Panc1 (cell line): Measurements from ENCODE around the gene CDYL. TPM values are rescaled to one million over a fixed set of nuclear protein-coding genes. Genes with fewer than 3 reads are reported as not detected.
"Not testable (repeated sequence)": the region's sequence is repeated elsewhere in the genome, so short reads cannot be mapped to it uniquely, and the experiment has no call there.

Source experiments
- ATAC-seq: fragments of 200-7000 bp; cut with Tn5 transposase; 2 replicates; pipeline ENCODE4 v1.9.1; 2020; ENCODE audit warnings: mild to moderate bottlenecking, moderate library complexity
- BruUV-seq: library from RNA; stranded (reverse); fragments of 400-500 nt; replicated peaks from 2 replicates; lab custom pipeline; 2021; lab: Mats Ljungman, UMichigan
- CTCF ChIA-PET: fragments of 300-600 bp; sonication (Branson Sonifier 250); formaldehyde crosslinking; loops from one replicate; lab custom pipeline; 2022; ENCODE audit warnings: antibody characterized with exemption; lab: Charles Lee
- POLR2A ChIA-PET: fragments of 300-600 bp; sonication (Branson Sonifier 250); formaldehyde crosslinking; loops from one replicate; lab custom pipeline; 2022; ENCODE audit warnings: antibody characterized with exemption; lab: Charles Lee
- DNase-seq: peaks from one replicate; pipeline ENCODE4 v3.0.0-alpha.2; 2010; ENCODE audit warnings: low read depth, low spot score
- H3K27ac ChIP-seq: 2 replicates; pipeline ENCODE4 v1.5.1; 2011; ENCODE audit warnings: mild to moderate bottlenecking, low read length, inconsistent platforms
- H3K27me3 ChIP-seq: fragments of 200-500 bp; sonication (Bioruptor generic); 2 replicates; pipeline ENCODE4 v1.6.0; 2014; ENCODE audit warnings: low read length, inconsistent platforms; ENCODE audit not compliant: control insufficient read depth, insufficient read depth
- H3K36me3 ChIP-seq: fragments of 200-500 bp; sonication (Bioruptor generic); 2 replicates; pipeline ENCODE4 v1.5.1; 2014; ENCODE audit warnings: inconsistent platforms, mild to moderate bottlenecking, low read length, moderate library complexity; ENCODE audit not compliant: control insufficient read depth, insufficient read depth
- H3K4me1 ChIP-seq: 2 replicates; pipeline ENCODE4 v1.5.1; 2011; ENCODE audit warnings: inconsistent platforms, mild to moderate bottlenecking, low read length, moderate library complexity; ENCODE audit not compliant: control insufficient read depth, insufficient read depth
- H3K4me3 ChIP-seq, 2 experiments: 2 replicates each; pipeline ENCODE4 v1.5.1; 2011 to 2012; ENCODE audit warnings: low read depth in 2 of 2, low read length in 2 of 2, mild to moderate bottlenecking in 2 of 2, inconsistent platforms in 1 of 2, moderate library complexity in 1 of 2
- H3K9me3 ChIP-seq: fragments of 200-500 bp; sonication (Bioruptor generic); 2 replicates; pipeline ENCODE4 v1.5.1; 2014; ENCODE audit warnings: low read depth, mild to moderate bottlenecking, inconsistent platforms, low read length, moderate library complexity; ENCODE audit not compliant: control insufficient read depth, insufficient read depth
- POLR2AphosphoS5 ChIP-seq: IDR thresholded peaks from 2 replicates; pipeline ENCODE4 v1.6.1; 2012; ENCODE audit warnings: mild to moderate bottlenecking, low read depth, low read length, moderate library complexity
- REST ChIP-seq, 2 experiments: IDR thresholded peaks; 2 replicates each; pipeline ENCODE4 v1.6.1; 2011 to 2012; ENCODE audit warnings: low read depth in 2 of 2, control low read depth in 1 of 2, low read length in 1 of 2, mild to moderate bottlenecking in 1 of 2, moderate library complexity in 1 of 2; ENCODE audit not compliant: insufficient read depth in 1 of 2
- SIN3A ChIP-seq: IDR thresholded peaks from 2 replicates; pipeline ENCODE4 v1.6.1; 2012; ENCODE audit warnings: low read depth, mild to moderate bottlenecking, low read length, moderate library complexity, borderline replicate concordance; ENCODE audit not compliant: insufficient read depth
- TCF7L2 ChIP-seq: IDR thresholded peaks from 2 replicates; pipeline ENCODE4 v1.6.1; 2011; ENCODE audit warnings: mild to moderate bottlenecking, low read depth, low read length, inconsistent platforms
- in situ Hi-C: cut with HindIII; loops from 2 replicates; pipeline ENCODE4 v1.10.0; 2016; ENCODE audit warnings: low sequenced_read_pairs, low pct_unique_long_range_greater_than_20kb
- intact Hi-C: fragments of 100-400 bp; cut with micrococcal nuclease; formaldehyde crosslinking; loops from one replicate; pipeline ENCODE4 v1.10.0; 2022; ENCODE audit not compliant: unreplicated experiment
- total RNA-seq: library from RNA; stranded (reverse); gene quantifications from one replicate; pipeline ENCODE4 v1.2.1, GENCODE V29; 2021; ENCODE audit not compliant: unreplicated experiment
- TF ChIP-seq, protein P1 (sequence below): fragments of 450-650 bp; IDR thresholded peaks from 2 replicates; pipeline ENCODE4 v1.5.1; 2017; ENCODE audit warnings: mild to moderate bottlenecking

The CDYL gene
- total RNA-seq, 1 experiment from 2014 or later = 61.4 TPM

DNA sequence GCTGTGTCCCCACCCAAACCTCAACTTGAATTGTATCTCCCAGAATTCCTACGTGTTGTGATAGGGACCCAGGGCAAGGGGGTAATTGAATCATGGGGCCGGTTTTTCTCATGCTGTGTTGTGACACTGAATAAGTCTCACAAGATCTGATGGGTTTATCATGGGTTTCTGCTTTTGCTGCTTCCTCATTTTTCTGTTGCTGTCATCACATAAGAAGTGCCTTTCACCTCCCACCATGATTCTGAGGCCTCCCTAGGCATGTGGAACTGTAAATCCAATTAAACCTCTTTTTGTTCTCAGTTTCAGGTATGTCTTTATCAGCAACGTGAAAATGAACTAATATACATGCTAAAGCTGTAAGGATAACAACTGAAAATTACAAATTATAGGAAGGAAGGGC, 88.3 kb downstream of the CDYL start:
- no peak for ATAC-seq
- Histone ChIP-seq H3K27ac (no peak overlapping the region), H3K9me3 (no peaks in the 10 kb centered on the region), H3K4me1 (no peaks in the 10 kb centered on the region; the same call in 1 of the 2 replicates), H3K27me3 (no peaks in the 10 kb centered on the region), H3K36me3 (no peaks in the 10 kb centered on the region), H3K4me3 (no peak overlapping the region)
- CTCF ChIA-PET = no interaction called here
- POLR2A ChIA-PET = interaction anchor here (0.6 kb wide), 1 partner anchor 89 kb away, joined by 5 read pairs; no protein-coding TSS in a partner anchor
- no TSS peak for BruUV-seq
- intact Hi-C loops = no loop called here
- in situ Hi-C loops = no loop called here
- no peak for DNase-seq
- TF ChIP-seq, protein P1, sequence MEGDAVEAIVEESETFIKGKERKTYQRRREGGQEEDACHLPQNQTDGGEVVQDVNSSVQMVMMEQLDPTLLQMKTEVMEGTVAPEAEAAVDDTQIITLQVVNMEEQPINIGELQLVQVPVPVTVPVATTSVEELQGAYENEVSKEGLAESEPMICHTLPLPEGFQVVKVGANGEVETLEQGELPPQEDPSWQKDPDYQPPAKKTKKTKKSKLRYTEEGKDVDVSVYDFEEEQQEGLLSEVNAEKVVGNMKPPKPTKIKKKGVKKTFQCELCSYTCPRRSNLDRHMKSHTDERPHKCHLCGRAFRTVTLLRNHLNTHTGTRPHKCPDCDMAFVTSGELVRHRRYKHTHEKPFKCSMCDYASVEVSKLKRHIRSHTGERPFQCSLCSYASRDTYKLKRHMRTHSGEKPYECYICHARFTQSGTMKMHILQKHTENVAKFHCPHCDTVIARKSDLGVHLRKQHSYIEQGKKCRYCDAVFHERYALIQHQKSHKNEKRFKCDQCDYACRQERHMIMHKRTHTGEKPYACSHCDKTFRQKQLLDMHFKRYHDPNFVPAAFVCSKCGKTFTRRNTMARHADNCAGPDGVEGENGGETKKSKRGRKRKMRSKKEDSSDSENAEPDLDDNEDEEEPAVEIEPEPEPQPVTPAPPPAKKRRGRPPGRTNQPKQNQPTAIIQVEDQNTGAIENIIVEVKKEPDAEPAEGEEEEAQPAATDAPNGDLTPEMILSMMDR = no peak
- TF ChIP-seq REST (IDR thresholded peaks at IDR 0.05; ENCODE audit: insufficient read depth in 1 of 2, low read depth in 2 of 2, low read length in 1 of 2) = no peak
- TF ChIP-seq SIN3A = no peak
- TF ChIP-seq POLR2AphosphoS5 = no peak
- no peak for TF ChIP-seq TCF7L2

DNA sequence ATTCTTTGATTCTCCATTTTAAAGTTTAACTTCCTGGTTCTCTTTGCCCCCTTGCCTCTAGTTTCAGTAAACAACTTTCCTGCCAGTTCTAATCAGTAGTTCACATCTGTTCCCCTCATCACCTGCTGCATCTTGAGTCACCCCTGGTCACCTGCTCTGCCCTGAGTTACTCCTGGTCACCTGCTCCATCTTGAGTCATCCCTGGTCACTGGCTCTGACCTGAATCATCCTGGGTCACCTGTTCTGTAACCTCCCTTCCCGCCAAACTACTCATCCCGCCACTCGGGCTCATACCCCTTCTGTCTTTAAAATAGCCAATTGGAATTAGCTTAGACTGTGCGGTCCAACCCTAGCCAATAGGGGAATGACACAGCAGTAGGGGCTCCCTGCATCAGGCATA, 88.8 kb downstream of the CDYL start:
- intact Hi-C loops, H3K4me3 ChIP-seq, POLR2A ChIA-PET, H3K36me3 ChIP-seq, BruUV-seq, H3K4me1 ChIP-seq, CTCF ChIA-PET, in situ Hi-C loops, H3K9me3 ChIP-seq, ATAC-seq, H3K27ac ChIP-seq, H3K27me3 ChIP-seq: not testable (repeated sequence)
- peak; percentile 39 for DNase-seq

DNA sequence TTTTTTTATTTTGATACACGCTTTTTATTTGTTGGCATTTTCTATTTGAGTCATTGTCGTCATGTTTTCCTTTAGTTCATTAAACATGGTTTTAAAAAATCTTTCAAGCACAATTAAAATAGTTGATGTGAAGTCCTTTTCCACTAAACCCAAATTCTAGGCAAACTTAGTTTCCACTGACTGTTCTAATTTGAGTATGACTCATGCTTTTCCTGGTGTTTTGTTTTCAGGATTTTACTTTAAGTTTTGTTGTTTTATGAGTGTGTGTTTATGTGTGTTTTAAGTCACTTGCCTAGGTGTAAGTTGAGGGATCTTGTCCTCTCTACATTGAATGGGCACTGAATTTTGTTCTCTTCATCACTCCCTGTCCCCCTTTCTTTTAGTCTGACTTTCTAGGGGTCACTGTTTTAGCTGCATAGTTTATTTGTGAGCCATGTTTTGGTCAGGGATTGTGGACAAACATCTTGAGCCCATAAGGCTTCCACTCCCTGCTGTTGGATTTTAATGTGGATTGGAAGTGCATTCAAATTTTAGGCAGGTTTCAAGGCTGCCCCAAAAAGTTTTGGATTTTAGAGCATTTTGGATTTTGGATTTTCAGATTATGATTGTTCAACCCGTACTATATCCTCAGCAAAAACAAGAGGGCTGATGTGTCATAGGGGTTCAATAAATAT, 94.8 kb downstream of the CDYL start:
- in situ Hi-C loops = no loop called here
- ATAC-seq = no peak
- no peaks in the 10 kb centered on the region for H3K27me3 ChIP-seq
- no peak for DNase-seq
- BruUV-seq = no TSS peak
- peaks cover 12% of the 10 kb centered on the region; the same call in 1 of the 2 replicates for H3K4me1 ChIP-seq
- POLR2A ChIA-PET = no interaction called here
- intact Hi-C loops = no loop called here
- H3K27ac ChIP-seq = no peak overlapping the region
- no peaks in the 10 kb centered on the region for H3K36me3 ChIP-seq
- CTCF ChIA-PET = no interaction called here
- H3K9me3 ChIP-seq = no peaks in the 10 kb centered on the region
- H3K4me3 ChIP-seq = no peak overlapping the region
- TF ChIP-seq, protein P1 = no peak
- TF ChIP-seq TCF7L2 (no peak), REST (IDR thresholded peaks at IDR 0.05; ENCODE audit: insufficient read depth in 1 of 2, low read depth in 2 of 2, low read length in 1 of 2) (no peak), POLR2AphosphoS5 (no peak), SIN3A (no peak)
